ENCODE measurements around the gene C9. TPM values are rescaled to one million over a fixed set of nuclear protein-coding genes. Genes with fewer than 3 reads are reported as not detected.

Gene C9
- total RNA-seq, 3 donors from 2014 or later, result 0.12 TPM; not detected in 2

DNA sequence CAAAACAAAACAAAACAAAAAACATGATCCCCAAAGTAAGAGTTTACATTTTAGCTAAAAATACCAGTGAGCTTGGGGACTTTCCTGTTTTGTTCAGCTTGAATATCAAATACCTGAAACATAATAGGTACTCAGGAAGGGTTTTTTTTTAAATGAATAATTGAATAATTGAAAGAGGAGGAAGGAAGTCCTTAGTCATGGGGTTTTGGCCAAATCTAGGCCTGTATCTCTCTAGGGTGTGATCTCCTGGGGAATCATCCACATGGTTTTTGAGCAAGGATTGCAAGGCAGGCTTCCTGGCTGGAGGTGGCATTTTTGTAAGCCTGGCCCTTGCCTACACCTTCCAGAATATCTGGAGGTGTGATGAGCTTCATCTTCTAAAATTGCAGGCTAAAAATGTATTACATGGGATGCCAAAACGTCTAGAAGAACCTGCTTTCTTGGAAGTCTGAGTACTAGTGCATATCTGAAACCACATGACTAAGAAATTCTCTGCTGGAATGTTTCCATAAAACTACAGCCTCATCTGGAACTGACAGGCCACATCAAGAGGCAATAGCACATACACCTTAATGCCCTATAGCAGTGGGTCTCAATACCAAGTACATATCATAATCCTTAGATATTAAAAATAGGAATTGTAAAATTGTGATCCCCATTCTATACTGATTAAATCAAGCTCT lies 10.4 kb downstream of the C9 start:
- no peak for TF ChIP-seq CTCF (IDR thresholded peaks at IDR 0.05)
- ATAC-seq (no peak), DNase-seq (no peak)
- peaks cover 3% of the 10 kb centered on the region for H3K9me3 ChIP-seq
- no peaks in the 10 kb centered on the region for H3K4me1 ChIP-seq (ENCODE audit: low read depth)
- no peaks in the 10 kb centered on the region for H3K36me3 ChIP-seq (ENCODE audit: low read depth)
- no peak overlapping the region for H3K4me3 ChIP-seq
- intact Hi-C loops (cut with DNase I, micrococcal nuclease), result no loop called here

DNA sequence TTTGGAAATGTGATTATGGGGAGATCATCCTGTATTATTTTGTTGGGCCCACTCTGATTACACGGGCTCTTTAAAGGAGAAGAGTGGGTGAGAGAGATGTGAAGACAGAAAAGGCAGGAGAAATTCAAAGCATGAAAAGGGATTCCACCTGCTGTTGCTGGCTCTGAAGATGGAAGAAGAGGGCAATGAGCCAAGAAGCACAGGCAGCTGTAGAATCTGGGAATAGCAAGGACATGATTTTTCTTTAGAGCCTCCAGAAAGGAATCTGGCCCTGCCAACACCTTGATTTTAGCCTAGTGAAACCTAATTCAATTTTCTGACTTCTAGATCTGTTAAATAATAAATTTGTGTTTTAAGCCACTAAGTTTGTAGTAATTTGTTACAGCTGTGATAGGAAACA lies 11.3 kb downstream of the C9 start:
- TF ChIP-seq CTCF (IDR thresholded peaks at IDR 0.05), result no peak
- DNase-seq, result no peak
- Histone ChIP-seq H3K9me3 (peaks cover 3% of the 10 kb centered on the region), H3K4me1 (ENCODE audit: low read depth) (no peaks in the 10 kb centered on the region), H3K36me3 (ENCODE audit: low read depth) (no peaks in the 10 kb centered on the region), H3K4me3 (no peak overlapping the region)
- intact Hi-C loops (cut with DNase I, micrococcal nuclease), result no loop called here
- ATAC-seq, result no peak

DNA sequence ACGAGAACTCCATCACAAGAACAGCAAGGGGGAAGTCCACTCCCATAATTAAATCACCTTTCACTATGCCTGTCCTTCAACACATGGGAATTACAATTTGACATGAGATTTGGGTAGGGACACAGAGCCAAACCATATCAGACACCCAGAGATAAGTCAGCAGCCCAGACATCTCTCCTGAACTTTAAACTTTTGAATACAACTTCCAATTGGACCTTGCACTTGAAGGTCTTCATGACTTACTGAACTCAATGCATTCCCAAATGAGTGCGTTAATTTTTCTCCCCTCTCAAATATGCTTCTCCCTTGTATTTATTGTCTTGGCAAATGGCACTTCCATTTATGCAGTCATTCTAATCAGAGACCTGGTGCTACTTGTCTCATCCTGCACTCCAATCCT lies 12.1 kb downstream of the C9 start:
- Histone ChIP-seq H3K4me3 (no peak overlapping the region), H3K36me3 (ENCODE audit: low read depth) (no peaks in the 10 kb centered on the region), H3K4me1 (ENCODE audit: low read depth) (no peaks in the 10 kb centered on the region), H3K9me3 (peaks cover 3% of the 10 kb centered on the region)
- no peak for ATAC-seq
- no peak for DNase-seq
- intact Hi-C loops (cut with DNase I, micrococcal nuclease), result no loop called here
- TF ChIP-seq CTCF (IDR thresholded peaks at IDR 0.05), result no peak

GRCh38 chr5:39349484-39349883 lies 14.8 kb downstream of the C9 start:
- intact Hi-C loops (cut with DNase I, micrococcal nuclease), result no loop called here
- TF ChIP-seq CTCF (IDR thresholded peaks at IDR 0.05), result no peak
- no peak for ATAC-seq
- no peaks in the 10 kb centered on the region for H3K36me3 ChIP-seq (ENCODE audit: low read depth)
- peaks cover 3% of the 10 kb centered on the region for H3K9me3 ChIP-seq
- DNase-seq, result no peak
- no peak overlapping the region for H3K4me3 ChIP-seq
- H3K4me1 ChIP-seq (ENCODE audit: low read depth), result no peaks in the 10 kb centered on the region

GRCh38 chr5:39342460-39342859 lies 21.8 kb downstream of the C9 start:
- H3K9me3 ChIP-seq, result no peaks in the 10 kb centered on the region
- intact Hi-C loops (cut with DNase I, micrococcal nuclease), result no loop called here
- no peak overlapping the region for H3K4me3 ChIP-seq
- no peak for ATAC-seq
- no peak for DNase-seq
- H3K4me1 ChIP-seq (ENCODE audit: low read depth), result no peaks in the 10 kb centered on the region
- no peak for TF ChIP-seq CTCF (IDR thresholded peaks at IDR 0.05)
- no peaks in the 10 kb centered on the region for H3K36me3 ChIP-seq (ENCODE audit: low read depth)

DNA sequence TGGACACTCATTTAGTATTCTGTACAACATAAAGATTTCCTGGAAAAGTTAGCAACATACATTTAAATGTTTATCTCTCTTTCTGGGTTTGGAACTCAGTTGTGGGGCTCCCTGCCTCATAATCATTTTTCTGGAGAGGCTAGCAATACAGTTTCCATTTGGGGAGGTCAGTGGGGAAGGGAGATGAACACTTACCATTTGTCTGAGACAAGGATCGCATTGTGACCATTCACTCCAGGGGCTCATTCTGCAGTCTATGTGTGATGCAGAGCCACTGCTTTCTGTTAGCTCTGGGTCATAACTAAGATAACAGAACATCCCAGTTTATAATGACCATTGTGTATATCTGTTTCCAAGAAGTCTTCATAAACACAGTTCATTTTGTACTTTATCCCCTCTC lies 22.4 kb downstream of the C9 start:
- no peak for TF ChIP-seq CTCF (IDR thresholded peaks at IDR 0.05)
- no peak for DNase-seq
- Histone ChIP-seq H3K9me3 (no peaks in the 10 kb centered on the region), H3K4me3 (no peak overlapping the region), H3K4me1 (ENCODE audit: low read depth) (no peaks in the 10 kb centered on the region), H3K36me3 (ENCODE audit: low read depth) (no peaks in the 10 kb centered on the region)
- ATAC-seq, result no peak
- intact Hi-C loops (cut with DNase I, micrococcal nuclease), result no loop called here

All from mucosa of descending colon (tissue), 3 donors.